HepG2 (cell line): ENCODE data around the gene PDLIM4. TPM values are rescaled to one million over a fixed set of nuclear protein-coding genes. Genes with fewer than 3 reads are reported as not detected.

ENCODE experiments used
- AFF4 ChIP-seq: sonication (generic); formaldehyde crosslinking; IDR thresholded peaks from 2 replicates; pipeline ENCODE4 v1.4.0; 2020; ENCODE audit warnings: missing genetic modification reagents
- HNRNPLL ChIP-seq: fragments of 200-400 bp; formaldehyde crosslinking; IDR thresholded peaks from 2 replicates; pipeline ENCODE4 v1.6.1; 2017; ENCODE audit warnings: mild to moderate bottlenecking, low read depth, low read length; ENCODE audit not compliant: poor library complexity, severe bottlenecking
- KDM5A ChIP-seq: fragments of 200-600 bp; sonication (generic); IDR thresholded peaks from 2 replicates; pipeline ENCODE4 v1.7.0; 2018; ENCODE audit warnings: antibody characterized with exemption, mild to moderate bottlenecking, low read length, borderline replicate concordance
- SKI ChIP-seq: fragments of 450-650 bp; IDR thresholded peaks from one replicate; pipeline ENCODE4 v1.6.1; 2018; ENCODE audit warnings: mild to moderate bottlenecking; ENCODE audit not compliant: partially characterized antibody
- SOX13 ChIP-seq, 3 experiments: fragments of 450-650 bp in 1 of 3; sonication (generic) in 1 of 3; formaldehyde crosslinking in 1 of 3; IDR thresholded peaks in 2 of 3; conservative IDR thresholded peaks in 1 of 3; 2 replicates each; pipeline versions ENCODE4 v1.5.0 to v1.6.1; 2016 to 2020; ENCODE audit warnings: antibody characterized with exemption in 1 of 3, mild to moderate bottlenecking in 1 of 3, missing compliant biosample characterization in 1 of 3, missing genetic modification reagents in 1 of 3, moderate library complexity in 1 of 3
- TAF1 ChIP-seq: sonication (generic); formaldehyde crosslinking; IDR thresholded peaks from 2 replicates; pipeline ENCODE4 v1.4.0; 2020; ENCODE audit warnings: missing genetic modification reagents
- ZNF138 ChIP-seq: sonication (generic); formaldehyde crosslinking; IDR thresholded peaks from 2 replicates; pipeline ENCODE4 v1.5.0; 2020; ENCODE audit warnings: mild to moderate bottlenecking, low read depth, missing genetic modification reagents
- ZNF207 ChIP-seq: fragments of 450-650 bp; IDR thresholded peaks from 2 replicates; pipeline ENCODE4 v1.6.1; 2016; ENCODE audit warnings: antibody characterized with exemption, borderline replicate concordance
- ZNF414 ChIP-seq: sonication (generic); formaldehyde crosslinking; IDR thresholded peaks from 2 replicates; pipeline ENCODE4 v1.5.0; 2020; ENCODE audit warnings: missing genetic modification reagents
- polyA plus RNA-seq, 8 experiments: library from polyadenylated mRNA; depleted of rRNA in 3 of 8; stranded (reverse) in 7 of 8; unstranded in 1 of 8; fragments of >200 nt; fragmentation: Illumina TruSeq in 4 of 8; extraction: Trizol in 4 of 8; gene quantifications; 2 replicates each; pipeline versions ENCODE4 v1.2.1 to v1.2.3, GENCODE V29; 2011 to 2016; ENCODE audit warnings: low read depth in 4 of 8, missing spikeins in 1 of 8, mixed read lengths in 1 of 8; ENCODE audit not compliant: insufficient read depth in 1 of 8
- total RNA-seq, 5 experiments: library from RNA; depleted of rRNA; stranded (reverse); fragments of >200 nt; fragmentation: Illumina TruSeq; extraction: Trizol; gene quantifications; 2 replicates each; pipeline ENCODE4 v1.2.3, GENCODE V29; 2016; ENCODE audit warnings: low read depth in 1 of 5
- TF ChIP-seq, protein P1 (sequence below): sonication (generic); formaldehyde crosslinking; IDR thresholded peaks from 2 replicates; pipeline ENCODE4 v1.4.0; 2020; ENCODE audit warnings: mild to moderate bottlenecking, missing genetic modification reagents

PDLIM4 gene
- total and polyA plus RNA-seq, 2 of the 13 experiments (the other 11 are each of a cell fraction or from before 2014, with no cell fraction given) = 1.1 to 2.3 TPM

- TF ChIP-seq AFF4 (CRISPR knock-in tag) = no peak
- TF ChIP-seq, protein P1, sequence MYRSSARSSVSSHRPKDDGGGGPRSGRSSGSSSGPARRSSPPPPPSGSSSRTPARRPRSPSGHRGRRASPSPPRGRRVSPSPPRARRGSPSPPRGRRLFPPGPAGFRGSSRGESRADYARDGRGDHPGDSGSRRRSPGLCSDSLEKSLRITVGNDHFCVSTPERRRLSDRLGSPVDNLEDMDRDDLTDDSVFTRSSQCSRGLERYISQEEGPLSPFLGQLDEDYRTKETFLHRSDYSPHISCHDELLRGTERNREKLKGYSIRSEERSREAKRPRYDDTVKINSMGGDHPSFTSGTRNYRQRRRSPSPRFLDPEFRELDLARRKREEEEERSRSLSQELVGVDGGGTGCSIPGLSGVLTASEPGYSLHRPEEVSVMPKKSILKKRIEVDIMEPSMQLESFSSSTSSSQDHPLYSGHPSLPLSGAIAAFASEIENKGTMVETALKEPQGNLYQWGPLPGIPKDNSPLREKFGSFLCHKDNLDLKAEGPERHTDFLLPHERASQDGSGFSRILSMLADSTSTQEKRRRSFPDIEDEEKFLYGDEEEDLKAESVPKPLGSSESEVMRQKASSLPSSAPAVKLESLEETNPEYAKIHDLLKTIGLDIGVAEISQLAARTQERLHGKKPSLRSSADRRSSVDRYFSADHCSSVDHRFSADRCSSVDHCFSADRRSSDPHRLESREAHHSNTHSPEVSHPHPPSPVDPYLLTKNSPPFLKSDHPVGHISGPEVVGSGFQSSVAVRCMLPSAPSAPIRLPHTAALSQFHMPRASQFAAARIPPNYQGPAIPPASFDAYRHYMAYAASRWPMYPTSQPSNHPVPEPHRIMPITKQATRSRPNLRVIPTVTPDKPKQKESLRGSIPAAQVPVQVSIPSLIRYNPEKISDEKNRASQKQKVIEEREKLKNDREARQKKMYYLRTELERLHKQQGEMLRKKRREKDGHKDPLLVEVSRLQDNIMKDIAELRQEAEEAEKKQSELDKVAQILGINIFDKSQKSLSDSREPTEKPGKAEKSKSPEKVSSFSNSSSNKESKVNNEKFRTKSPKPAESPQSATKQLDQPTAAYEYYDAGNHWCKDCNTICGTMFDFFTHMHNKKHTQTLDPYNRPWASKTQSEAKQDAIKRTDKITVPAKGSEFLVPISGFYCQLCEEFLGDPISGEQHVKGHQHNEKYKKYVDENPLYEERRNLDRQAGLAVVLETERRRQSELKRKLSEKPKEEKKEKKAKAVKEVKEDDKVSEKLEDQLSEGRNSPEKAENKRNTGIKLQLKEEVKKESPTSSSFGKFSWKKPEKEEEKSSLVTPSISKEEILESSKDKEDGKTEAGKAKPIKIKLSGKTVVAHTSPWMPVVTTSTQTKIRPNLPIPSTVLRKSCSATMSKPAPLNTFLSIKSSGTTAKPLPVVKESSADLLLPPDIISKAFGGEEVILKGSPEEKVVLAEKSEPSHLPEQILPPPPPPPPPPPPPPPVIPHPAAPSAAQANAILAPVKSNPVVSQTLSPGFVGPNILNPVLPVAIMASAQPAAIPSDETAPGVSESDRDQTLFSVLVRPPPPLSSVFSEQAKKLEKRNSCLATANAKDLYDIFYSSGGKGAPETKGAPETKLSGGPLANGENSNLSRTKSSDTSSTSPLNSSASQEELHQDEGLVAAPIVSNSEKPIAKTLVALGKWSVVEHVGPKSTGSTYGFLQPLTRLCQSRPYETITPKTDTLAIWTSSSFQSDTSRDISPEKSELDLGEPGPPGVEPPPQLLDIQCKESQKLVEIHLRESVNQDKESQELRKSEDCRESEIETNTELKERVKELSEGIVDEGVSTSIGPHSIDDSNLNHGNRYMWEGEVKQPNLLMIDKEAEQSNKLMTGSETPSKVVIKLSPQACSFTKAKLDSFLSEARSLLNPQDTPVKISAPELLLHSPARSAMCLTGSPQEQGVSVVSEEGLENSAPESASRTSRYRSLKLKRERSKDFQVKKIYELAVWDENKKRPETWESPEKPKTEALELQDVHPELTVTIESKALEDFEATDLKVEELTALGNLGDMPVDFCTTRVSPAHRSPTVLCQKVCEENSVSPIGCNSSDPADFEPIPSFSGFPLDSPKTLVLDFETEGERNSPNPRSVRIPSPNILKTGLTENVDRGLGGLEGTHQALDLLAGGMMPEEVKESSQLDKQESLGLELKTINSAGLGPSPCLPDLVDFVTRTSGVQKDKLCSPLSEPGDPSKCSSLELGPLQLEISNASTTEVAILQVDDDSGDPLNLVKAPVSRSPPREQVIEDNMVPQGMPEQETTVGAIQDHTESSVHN (CRISPR knock-in tag) = 0 out of 2 replicates have a peak, but pooled peaks have one; percentile 28
- TF ChIP-seq ZNF138 (CRISPR knock-in tag) = 0 out of 2 replicates have a peak, but pooled peaks have one; percentile 33
- TF ChIP-seq ZNF207 = no peak
- TF ChIP-seq KDM5A = peak; percentile 43; the same call in 1 of the 2 replicates
- TF ChIP-seq ZNF414 (CRISPR knock-in tag) = no peak
- TF ChIP-seq SKI = peak; percentile 28
- TF ChIP-seq TAF1 (CRISPR knock-in tag) = peak; percentile 67; the same call in 1 of the 2 replicates
- TF ChIP-seq SOX13 (IDR thresholded peaks at IDR 0.05) = no peak
- 0 out of 4 replicates have a peak, but pooled peaks of 1 of the 2 experiments have one; percentile 23 for TF ChIP-seq SOX13 (CRISPR knock-in tag; conservative IDR thresholded peaks at IDR 0.05 in 1 of 2, IDR thresholded peaks at IDR 0.05 in 1 of 2)
- peak; percentile 86 for TF ChIP-seq HNRNPLL
Measured at GRCh38 chr5:132227485-132228240, 29.8 kb upstream of the PDLIM4 start, which contains the start of gene P4HA2 (continued).
